Smooth muscle cell (in vitro differentiated cells): ENCODE results near the gene CXCR1. TPM values are rescaled to one million over a fixed set of nuclear protein-coding genes. Genes with fewer than 3 reads are reported as not detected.
"Not testable (repeated sequence)": the region's sequence is repeated elsewhere in the genome, so short reads cannot be mapped to it uniquely, and the experiment has no call there.

Experiments used
- DNase-seq: peaks from one replicate; lab custom pipeline; 2025; ENCODE audit not compliant: unreplicated experiment; lab: John Stamatoyannopoulos, UW
- H2AFZ ChIP-seq: fragments of 200-600 bp; sonication (generic); 2 replicates; pipeline ENCODE4 v1.6.0; 2016; ENCODE audit warnings: antibody characterized with exemption, low read depth, mild to moderate bottlenecking
- H3F3A ChIP-seq: fragments of 200-600 bp; sonication (generic); 2 replicates; pipeline ENCODE4 v1.6.0; 2017; ENCODE audit warnings: antibody characterized with exemption, low read depth
- H3K27ac ChIP-seq: fragments of 200-600 bp; sonication (generic); 2 replicates; pipeline ENCODE4 v1.5.1; 2016; ENCODE audit warnings: low read depth, mild to moderate bottlenecking
- H3K27me3 ChIP-seq: fragments of 200-600 bp; sonication (generic); 2 replicates; pipeline ENCODE4 v1.6.1; 2016; ENCODE audit warnings: low read depth, mild to moderate bottlenecking
- H3K36me3 ChIP-seq: fragments of 200-600 bp; sonication (generic); 2 replicates; pipeline ENCODE4 v1.5.1; 2016; ENCODE audit warnings: low read depth
- H3K4me1 ChIP-seq: fragments of 200-600 bp; sonication (generic); 2 replicates; pipeline ENCODE4 v1.5.1; 2016; ENCODE audit warnings: low read depth
- H3K4me2 ChIP-seq: fragments of 200-600 bp; sonication (generic); 2 replicates; pipeline ENCODE4 v1.6.0; 2016; ENCODE audit warnings: mild to moderate bottlenecking
- H3K4me3 ChIP-seq: fragments of 200-600 bp; sonication (generic); 2 replicates; pipeline ENCODE4 v1.5.1; 2016; ENCODE audit warnings: mild to moderate bottlenecking
- H3K79me2 ChIP-seq: fragments of 200-600 bp; sonication (generic); 2 replicates; pipeline ENCODE4 v1.6.0; 2016; ENCODE audit warnings: low read depth, mild to moderate bottlenecking
- H3K9ac ChIP-seq: fragments of 200-600 bp; sonication (generic); 2 replicates; pipeline ENCODE4 v1.6.0; 2016; ENCODE audit warnings: low read depth
- H3K9me3 ChIP-seq: fragments of 200-600 bp; sonication (generic); replicated peaks from 2 replicates; pipeline ENCODE4 v1.5.1; 2016; ENCODE audit warnings: low read depth
- H4K20me1 ChIP-seq: fragments of 200-600 bp; sonication (generic); 2 replicates; pipeline ENCODE4 v1.6.0; 2016; ENCODE audit warnings: low read depth
- CTCF ChIP-seq: fragments of 200-600 bp; sonication (generic); IDR thresholded peaks from 2 replicates; pipeline ENCODE4 v1.5.1; 2017; ENCODE audit warnings: borderline replicate concordance, mild to moderate bottlenecking, antibody characterized with exemption; ENCODE audit not compliant: insufficient read depth, poor library complexity, severe bottlenecking
- WGBS: methylation state at CpG from one replicate; pipeline ENCODE4 v1.1.7; 2016; ENCODE audit warnings: low lambda C conversion rate; 5-methylcytosine and 5-hydroxymethylcytosine counted together
- polyA plus RNA-seq: library from polyadenylated mRNA; unstranded; fragments of >200 nt; fragmentation: Nextera tagmentation; extraction: Ambion mirVana; gene quantifications from 2 replicates; pipeline ENCODE4 v1.2.1, GENCODE V29; 2016
- total RNA-seq: library from RNA; depleted of rRNA; stranded (reverse); fragments of >200 nt; gene quantifications from 2 replicates; pipeline ENCODE4 v1.2.3, GENCODE V29; 2014

The CXCR1 gene
- total and polyA plus RNA-seq, 2 experiments from 2014 or later = not detected

- Histone ChIP-seq H3F3A (no peaks in the 10 kb centered on the region), H3K4me1 (no peaks in the 10 kb centered on the region), H3K4me2 (no peak overlapping the region), H4K20me1 (no peaks in the 10 kb centered on the region), H3K27ac (no peak overlapping the region), H3K36me3 (no peaks in the 10 kb centered on the region), H3K27me3 (no peaks in the 10 kb centered on the region), H3K4me3 (no peak overlapping the region), H3K9me3 (no peaks in the 10 kb centered on the region), H3K79me2 (no peaks in the 10 kb centered on the region), H2AFZ (no peak overlapping the region), H3K9ac (no peak overlapping the region)
- WGBS = 76% methylated on average over 2 of the region's 2 CpGs
- no peak for TF ChIP-seq CTCF
- no peak for DNase-seq
Measured at GRCh38 chr2:218172845-218173244, 6.1 kb upstream of the CXCR1 start.

GRCh38 chr2:218171744-218172143, 5.0 kb upstream of the CXCR1 start:
- H2AFZ ChIP-seq, H3K36me3 ChIP-seq, H3K27ac ChIP-seq, H3K4me2 ChIP-seq, DNase-seq, H3K27me3 ChIP-seq, H3K9me3 ChIP-seq, H3K4me1 ChIP-seq, H3K79me2 ChIP-seq, H3K4me3 ChIP-seq, H3F3A ChIP-seq, H4K20me1 ChIP-seq, H3K9ac ChIP-seq: not testable (repeated sequence)
- 94% methylated on average over 3 of the region's 3 CpGs for WGBS

- no peak overlapping the region for H3K27ac ChIP-seq
- WGBS = 79% methylated on average over 5 of the region's 5 CpGs
- no peak overlapping the region for H3K4me2 ChIP-seq
- no peaks in the 10 kb centered on the region for H3K36me3 ChIP-seq
- peak overlapping the region; percentile 18 for H2AFZ ChIP-seq
- no peaks in the 10 kb centered on the region for H3F3A ChIP-seq
- H3K79me2 ChIP-seq = no peaks in the 10 kb centered on the region
- TF ChIP-seq CTCF = no peak
- H3K9me3 ChIP-seq = no peaks in the 10 kb centered on the region
- no peak for DNase-seq
- no peak overlapping the region for H3K4me3 ChIP-seq
- no peak overlapping the region for H3K9ac ChIP-seq
- H4K20me1 ChIP-seq = no peaks in the 10 kb centered on the region
- no peaks in the 10 kb centered on the region for H3K4me1 ChIP-seq
- H3K27me3 ChIP-seq = no peaks in the 10 kb centered on the region
Measured at GRCh38 chr2:218169757-218170546, 3.2 kb upstream of the CXCR1 start.

GRCh38 chr2:218168635-218169462, 2.1 kb upstream of the CXCR1 start:
- no peaks in the 10 kb centered on the region for H4K20me1 ChIP-seq
- no peak overlapping the region for H2AFZ ChIP-seq
- H3K4me2 ChIP-seq = no peak overlapping the region
- H3K27me3 ChIP-seq = no peaks in the 10 kb centered on the region
- no peak overlapping the region for H3K9ac ChIP-seq
- no peaks in the 10 kb centered on the region for H3F3A ChIP-seq
- 54% methylated on average over 9 of the region's 9 CpGs for WGBS
- no peaks in the 10 kb centered on the region for H3K36me3 ChIP-seq
- peak; percentile 63 for TF ChIP-seq CTCF
- H3K27ac ChIP-seq = no peak overlapping the region
- H3K4me3 ChIP-seq = no peak overlapping the region
- H3K9me3 ChIP-seq = no peaks in the 10 kb centered on the region
- DNase-seq = no peak
- no peaks in the 10 kb centered on the region for H3K4me1 ChIP-seq
- no peaks in the 10 kb centered on the region for H3K79me2 ChIP-seq
